Hair follicle dermal papilla cell (primary cell): ENCODE measurements around the gene FUT6. TPM values are rescaled to one million over a fixed set of nuclear protein-coding genes. Genes with fewer than 3 reads are reported as not detected.

Experiments
- total RNA-seq: library from RNA; depleted of rRNA; stranded (reverse); fragments of >200 nt; gene quantifications from 2 replicates; pipeline ENCODE4 v1.2.3, GENCODE V29; 2012

The FUT6 gene
- not detected in 2 replicates for total RNA-seq

DNA sequence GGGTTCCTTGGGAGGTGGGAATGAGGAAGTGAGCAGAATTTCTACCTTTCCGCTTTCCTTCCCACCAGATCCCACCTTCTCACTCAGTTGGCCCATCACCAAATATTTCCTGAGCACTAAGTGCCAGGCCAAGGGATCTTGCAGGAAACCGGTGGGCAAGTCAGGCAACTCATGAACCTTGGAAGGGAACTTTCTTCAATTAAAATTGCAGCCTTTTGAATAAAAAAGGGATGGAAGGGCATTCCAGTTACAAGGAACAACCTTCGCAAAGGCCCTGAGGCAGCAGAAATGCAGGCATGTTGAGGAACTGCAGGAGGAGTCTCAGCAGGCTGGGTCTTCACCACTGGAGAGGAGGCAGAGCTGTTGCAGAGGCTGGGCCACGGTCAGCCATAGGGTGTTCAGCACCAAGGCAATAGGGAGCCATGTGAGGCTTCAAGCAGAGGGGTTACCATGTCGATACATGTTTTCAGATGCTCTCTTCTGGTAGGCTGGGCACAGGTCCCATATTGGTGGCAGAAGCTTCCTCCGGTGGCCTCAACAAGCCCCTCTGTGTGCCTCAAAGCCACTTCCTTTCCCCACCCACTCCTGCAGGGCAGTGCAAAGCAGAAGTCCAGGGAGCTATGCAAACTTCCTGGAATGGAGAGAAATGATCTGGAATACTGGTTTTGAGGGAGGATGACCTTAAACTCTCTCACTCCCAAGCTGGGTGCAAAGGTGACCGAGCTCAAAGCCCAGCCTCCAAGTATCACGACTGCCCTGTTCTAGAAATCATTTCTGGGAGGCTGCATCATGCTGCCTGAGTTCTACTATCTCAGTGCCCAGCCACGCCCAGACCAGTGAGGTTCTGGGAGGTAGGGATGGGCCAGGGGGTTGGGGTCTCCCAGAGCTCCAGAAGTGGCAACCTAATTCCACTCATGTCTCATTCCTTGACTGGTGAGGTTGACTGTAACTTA is at the start of gene FUT6:
Gene FUT6 (minus strand): TSS at position 638 of the 953 bp plus-strand sequence. CDS start 7,135 bp downstream, outside the sequence.

GRCh38 chr19:5851302-5851701 is 11.8 kb upstream of the FUT6 start, which contains the start of gene FUT3:
TSS of gene FUT3 (minus strand) at chr19:5851449.

GRCh38 chr19:5804516-5805461 is 34.7 kb downstream of the FUT6 start, which contains the start of gene NRTN:
TSS of gene NRTN (plus strand) at chr19:5805067. CDS start at chr19:5824166, 19,099 bp downstream.

DNA sequence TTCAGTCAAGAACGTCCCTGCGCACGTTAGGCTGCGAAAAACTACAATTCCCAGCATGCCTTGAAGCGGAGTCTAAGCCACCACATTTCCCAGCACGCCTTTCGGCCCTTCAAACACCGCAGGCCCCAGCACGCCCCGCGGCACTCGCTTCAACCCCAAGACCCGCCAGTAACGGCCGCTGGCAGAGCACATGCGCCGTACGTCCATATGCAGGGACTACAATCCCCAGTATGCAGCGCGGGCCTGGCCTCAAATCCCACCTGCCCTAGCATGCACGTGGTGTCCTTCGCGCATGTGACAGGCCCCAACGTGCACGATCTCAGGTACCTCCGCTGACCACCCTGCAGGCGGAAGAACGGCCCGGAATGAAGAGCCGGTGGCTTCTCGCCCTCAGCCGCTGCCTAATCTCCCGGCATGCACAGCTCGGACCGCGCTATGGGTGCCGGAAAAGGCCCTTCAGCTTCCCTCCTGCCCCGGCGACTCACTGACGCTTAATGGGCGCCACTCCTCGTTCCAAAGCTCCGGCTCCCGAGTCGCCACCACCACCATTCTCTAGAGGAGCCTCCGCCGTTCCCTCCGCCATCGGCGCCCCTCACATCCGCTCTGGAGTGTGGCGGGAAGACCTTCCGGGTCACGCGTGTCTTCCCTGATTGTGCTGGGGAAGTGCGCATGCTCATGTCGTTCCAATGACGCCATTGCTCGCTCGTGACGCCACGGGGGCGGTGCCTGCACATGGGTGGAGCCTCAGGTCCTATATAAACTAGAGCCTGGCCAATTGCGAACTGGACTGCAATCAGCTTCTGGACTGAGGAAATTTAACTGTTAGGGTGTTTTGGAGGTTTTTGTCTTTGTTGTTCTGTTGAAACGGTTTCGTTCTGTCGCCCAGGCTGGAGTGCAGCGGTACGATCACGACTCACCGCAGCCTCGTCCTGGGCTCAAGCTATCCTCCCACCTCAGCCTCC is 48.7 kb downstream of the FUT6 start, which contains the start of gene DUS3L:
Gene DUS3L (minus strand): TSS at position 605 of the 962 bp plus-strand sequence. CDS start 22 bp downstream, at position 583.

GRCh38 chr19:5784581-5785147 is 54.8 kb downstream of the FUT6 start, which contains the start of gene PRR22:
TSS of gene PRR22 (minus strand) at chr19:5784746. CDS start at chr19:5784660, 86 bp downstream.

Other genes starting within 250 kb of the FUT6 start
- 27.3 and 29.8 TPM in 2 replicates for gene SAFB2, start 216.9 kb downstream of the FUT6 start, total RNA-seq
- gene SAFB, start 216.6 kb downstream of the FUT6 start, total RNA-seq = 29.4 and 39.0 TPM in 2 replicates
- gene MICOS13, start 159.2 kb downstream of the FUT6 start, total RNA-seq = 24.7 and 27.2 TPM in 2 replicates
- 14.1 and 15.2 TPM in 2 replicates for gene HSD11B1L, start 158.7 kb downstream of the FUT6 start, total RNA-seq
- gene RPL36, start 149.4 kb downstream of the FUT6 start, total RNA-seq = 142 and 198 TPM in 2 replicates
- 96.9 and 103 TPM in 2 replicates for gene LONP1, start 119.6 kb downstream of the FUT6 start, total RNA-seq
- under 0.01 TPM in 1 of 2 replicates, not detected in the other for gene CATSPERD, start 119.1 kb downstream of the FUT6 start, total RNA-seq
- gene PRR22, start 55.0 kb downstream of the FUT6 start, total RNA-seq = 0.49 and 1.1 TPM in 2 replicates
- 26.3 and 30.7 TPM in 2 replicates for gene DUS3L, start 48.5 kb downstream of the FUT6 start, total RNA-seq
- gene NRTN, start 34.6 kb downstream of the FUT6 start, total RNA-seq = 0.16 TPM in 1 of 2 replicates, not detected in the other
- not detected in 2 replicates for gene FUT3, start 11.7 kb upstream of the FUT6 start, total RNA-seq
- gene FUT5, start 30.8 kb upstream of the FUT6 start, total RNA-seq = not detected in 2 replicates
- 184 and 238 TPM in 2 replicates for gene NDUFA11, start 64.1 kb upstream of the FUT6 start, total RNA-seq
- 10.8 and 11.5 TPM in 2 replicates for gene VMAC, start 65.2 kb upstream of the FUT6 start, total RNA-seq
- 27.9 and 31.5 TPM in 2 replicates for gene CAPS, start 74.6 kb upstream of the FUT6 start, total RNA-seq
- 50.6 and 63.5 TPM in 2 replicates for gene RANBP3, start 138.4 kb upstream of the FUT6 start, total RNA-seq